IPS-18a (cell line): ENCODE data around the gene NT5C1B.

ENCODE experiments used
- H3K27ac ChIP-seq: one replicate; pipeline ENCODE4 v1.5.1; 2013; ENCODE audit warnings: low read length
- H3K27me3 ChIP-seq: one replicate; pipeline ENCODE4 v1.6.1; 2013; ENCODE audit warnings: mild to moderate bottlenecking, low read length; ENCODE audit not compliant: control insufficient read depth, insufficient read depth
- H3K36me3 ChIP-seq: one replicate; pipeline ENCODE4 v1.6.1; 2013; ENCODE audit warnings: low read depth, low read length; ENCODE audit not compliant: control insufficient read depth
- H3K4me1 ChIP-seq: one replicate; pipeline ENCODE4 v1.6.1; 2013; ENCODE audit warnings: low read depth, low read length; ENCODE audit not compliant: control insufficient read depth
- H3K4me3 ChIP-seq: one replicate; pipeline ENCODE4 v1.5.1; 2013; ENCODE audit warnings: low read length
- H3K9ac ChIP-seq: one replicate; pipeline ENCODE4 v1.6.1; 2013; ENCODE audit warnings: mild to moderate bottlenecking, low read length, moderate library complexity
- H3K9me3 ChIP-seq: one replicate; pipeline ENCODE4 v1.6.1; 2013; ENCODE audit warnings: low read depth, low read length; ENCODE audit not compliant: control insufficient read depth

NT5C1B gene

GRCh38 chr2:18614041-18614440 lies 24.7 kb upstream of the NT5C1B start:
- Histone ChIP-seq H3K9ac (no peak overlapping the region), H3K9me3 (no peaks in the 10 kb centered on the region), H3K4me1 (no peaks in the 10 kb centered on the region), H3K36me3 (no peaks in the 10 kb centered on the region), H3K27me3 (no peaks in the 10 kb centered on the region), H3K27ac (no peak overlapping the region), H3K4me3 (no peak overlapping the region)

- Histone ChIP-seq H3K4me1 (no peaks in the 10 kb centered on the region), H3K27ac (no peak overlapping the region), H3K36me3 (no peaks in the 10 kb centered on the region), H3K27me3 (no peaks in the 10 kb centered on the region), H3K9me3 (no peaks in the 10 kb centered on the region), H3K9ac (no peak overlapping the region), H3K4me3 (no peak overlapping the region)
These were observed 22.8 kb upstream of the NT5C1B start for GRCh38 chr2:18612133-18612532.

- no peak overlapping the region for H3K4me3 ChIP-seq
- no peaks in the 10 kb centered on the region for H3K27me3 ChIP-seq
- H3K27ac ChIP-seq: no peak overlapping the region
- no peaks in the 10 kb centered on the region for H3K36me3 ChIP-seq
- no peaks in the 10 kb centered on the region for H3K4me1 ChIP-seq
- no peaks in the 10 kb centered on the region for H3K9me3 ChIP-seq
- H3K9ac ChIP-seq: no peak overlapping the region
These were observed 22.2 kb upstream of the NT5C1B start for GRCh38 chr2:18611604-18612003.

- H3K27me3 ChIP-seq: no peaks in the 10 kb centered on the region
- no peak overlapping the region for H3K27ac ChIP-seq
- no peak overlapping the region for H3K4me3 ChIP-seq
- H3K36me3 ChIP-seq: no peaks in the 10 kb centered on the region
- no peak overlapping the region for H3K9ac ChIP-seq
- no peaks in the 10 kb centered on the region for H3K9me3 ChIP-seq
- no peaks in the 10 kb centered on the region for H3K4me1 ChIP-seq
These were observed 21.8 kb upstream of the NT5C1B start for GRCh38 chr2:18611184-18611583.

GRCh38 chr2:18610651-18611050 lies 21.3 kb upstream of the NT5C1B start:
- Histone ChIP-seq H3K27ac (no peak overlapping the region), H3K9me3 (no peaks in the 10 kb centered on the region), H3K36me3 (no peaks in the 10 kb centered on the region), H3K4me1 (no peaks in the 10 kb centered on the region), H3K27me3 (no peaks in the 10 kb centered on the region), H3K9ac (no peak overlapping the region), H3K4me3 (no peak overlapping the region)

- Histone ChIP-seq H3K4me3 (no peak overlapping the region), H3K36me3 (no peaks in the 10 kb centered on the region), H3K9me3 (no peaks in the 10 kb centered on the region), H3K27me3 (no peaks in the 10 kb centered on the region), H3K9ac (no peak overlapping the region), H3K4me1 (no peaks in the 10 kb centered on the region), H3K27ac (no peak overlapping the region)
These were observed 20.7 kb upstream of the NT5C1B start for GRCh38 chr2:18610090-18610489.

GRCh38 chr2:18605115-18605514 lies 15.7 kb upstream of the NT5C1B start:
- Histone ChIP-seq H3K9ac (no peak overlapping the region), H3K36me3 (no peaks in the 10 kb centered on the region), H3K4me3 (no peak overlapping the region), H3K4me1 (no peaks in the 10 kb centered on the region), H3K27ac (no peak overlapping the region), H3K9me3 (no peaks in the 10 kb centered on the region), H3K27me3 (no peaks in the 10 kb centered on the region)

GRCh38 chr2:18604531-18604885 lies 15.1 kb upstream of the NT5C1B start:
- no peak overlapping the region for H3K4me3 ChIP-seq
- no peak overlapping the region for H3K27ac ChIP-seq
- H3K9me3 ChIP-seq: no peaks in the 10 kb centered on the region
- no peak overlapping the region for H3K9ac ChIP-seq
- H3K27me3 ChIP-seq: no peaks in the 10 kb centered on the region
- H3K36me3 ChIP-seq: no peaks in the 10 kb centered on the region
- H3K4me1 ChIP-seq: no peaks in the 10 kb centered on the region

- Histone ChIP-seq H3K27me3 (no peaks in the 10 kb centered on the region), H3K4me1 (no peaks in the 10 kb centered on the region), H3K9me3 (no peaks in the 10 kb centered on the region), H3K4me3 (no peak overlapping the region), H3K9ac (no peak overlapping the region), H3K36me3 (no peaks in the 10 kb centered on the region), H3K27ac (no peak overlapping the region)
These were observed 14.6 kb upstream of the NT5C1B start for GRCh38 chr2:18603854-18604530.

- Histone ChIP-seq H3K36me3 (no peaks in the 10 kb centered on the region), H3K27ac (no peak overlapping the region), H3K4me1 (no peaks in the 10 kb centered on the region), H3K9ac (no peak overlapping the region), H3K4me3 (no peak overlapping the region), H3K9me3 (no peaks in the 10 kb centered on the region), H3K27me3 (no peaks in the 10 kb centered on the region)
These were observed 12.9 kb upstream of the NT5C1B start for GRCh38 chr2:18602298-18602697.

GRCh38 chr2:18600255-18600613 lies 10.9 kb upstream of the NT5C1B start:
- H3K4me3 ChIP-seq: no peak overlapping the region
- no peaks in the 10 kb centered on the region for H3K4me1 ChIP-seq
- no peak overlapping the region for H3K27ac ChIP-seq
- no peaks in the 10 kb centered on the region for H3K36me3 ChIP-seq
- no peaks in the 10 kb centered on the region for H3K27me3 ChIP-seq
- no peak overlapping the region for H3K9ac ChIP-seq
- no peaks in the 10 kb centered on the region for H3K9me3 ChIP-seq

GRCh38 chr2:18599509-18600254 lies 10.3 kb upstream of the NT5C1B start:
- Histone ChIP-seq H3K9ac (no peak overlapping the region), H3K27ac (no peak overlapping the region), H3K36me3 (no peaks in the 10 kb centered on the region), H3K4me1 (no peaks in the 10 kb centered on the region), H3K27me3 (no peaks in the 10 kb centered on the region), H3K4me3 (no peak overlapping the region), H3K9me3 (no peaks in the 10 kb centered on the region)
